ENCODE measurements around the gene ARHGAP40.

The ARHGAP40 gene

GRCh38 chr20:38671186-38671585 is 69.6 kb downstream of the ARHGAP40 start:
- H3K27ac ChIP-seq, result no peak overlapping the region
- no peak for DNase-seq (ENCODE audit: low spot score)

DNA sequence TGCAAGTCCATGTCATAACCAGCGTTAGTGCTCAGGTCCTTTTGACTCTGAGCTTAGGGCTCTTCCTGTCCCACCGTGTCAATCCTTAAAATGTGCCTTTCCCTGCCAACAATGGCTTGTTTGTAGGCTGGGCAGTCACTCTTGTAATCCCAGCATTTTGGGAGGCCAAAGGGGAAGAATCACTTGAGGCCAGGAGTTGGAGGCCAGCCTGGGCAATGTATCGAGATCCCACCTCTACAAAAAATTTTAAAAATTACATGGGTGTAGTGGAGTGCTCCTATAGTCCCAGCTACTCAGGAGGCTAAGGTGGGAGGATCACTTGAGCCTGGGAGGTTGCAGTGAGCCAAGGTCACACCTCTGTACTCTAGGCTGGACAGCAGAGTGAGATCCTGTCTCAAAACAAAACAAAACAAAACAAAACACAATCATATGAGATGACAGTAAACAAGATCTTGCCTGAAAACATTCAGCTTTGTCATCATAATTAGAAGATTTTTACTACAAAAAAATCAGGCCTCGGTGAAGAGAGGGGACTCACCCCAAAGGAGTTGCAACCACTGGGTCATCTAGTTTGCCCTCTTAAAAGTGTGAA is 70.2 kb downstream of the ARHGAP40 start:
- Histone ChIP-seq H3K4me3 (no peak overlapping the region), H3K27ac (no peak overlapping the region)
- TF ChIP-seq, protein P1, sequence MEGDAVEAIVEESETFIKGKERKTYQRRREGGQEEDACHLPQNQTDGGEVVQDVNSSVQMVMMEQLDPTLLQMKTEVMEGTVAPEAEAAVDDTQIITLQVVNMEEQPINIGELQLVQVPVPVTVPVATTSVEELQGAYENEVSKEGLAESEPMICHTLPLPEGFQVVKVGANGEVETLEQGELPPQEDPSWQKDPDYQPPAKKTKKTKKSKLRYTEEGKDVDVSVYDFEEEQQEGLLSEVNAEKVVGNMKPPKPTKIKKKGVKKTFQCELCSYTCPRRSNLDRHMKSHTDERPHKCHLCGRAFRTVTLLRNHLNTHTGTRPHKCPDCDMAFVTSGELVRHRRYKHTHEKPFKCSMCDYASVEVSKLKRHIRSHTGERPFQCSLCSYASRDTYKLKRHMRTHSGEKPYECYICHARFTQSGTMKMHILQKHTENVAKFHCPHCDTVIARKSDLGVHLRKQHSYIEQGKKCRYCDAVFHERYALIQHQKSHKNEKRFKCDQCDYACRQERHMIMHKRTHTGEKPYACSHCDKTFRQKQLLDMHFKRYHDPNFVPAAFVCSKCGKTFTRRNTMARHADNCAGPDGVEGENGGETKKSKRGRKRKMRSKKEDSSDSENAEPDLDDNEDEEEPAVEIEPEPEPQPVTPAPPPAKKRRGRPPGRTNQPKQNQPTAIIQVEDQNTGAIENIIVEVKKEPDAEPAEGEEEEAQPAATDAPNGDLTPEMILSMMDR (IDR thresholded peaks at IDR 0.05), result no peak
- no peak for DNase-seq (ENCODE audit: low spot score)

More at GRCh38 chr20:38671186-38671585, 69.6 kb downstream of the ARHGAP40 start:
- TF ChIP-seq, protein P1 (IDR thresholded peaks at IDR 0.05), result no peak
- H3K4me3 ChIP-seq, result no peak overlapping the region

GRCh38 chr20:38672504-38672903 is 70.9 kb downstream of the ARHGAP40 start:
- no peak for DNase-seq (ENCODE audit: low spot score)
- H3K4me3 ChIP-seq, result no peak overlapping the region
- TF ChIP-seq, protein P1 (IDR thresholded peaks at IDR 0.05), result no peak
- H3K27ac ChIP-seq, result no peak overlapping the region

GRCh38 chr20:38673261-38673660 is 71.7 kb downstream of the ARHGAP40 start:
- Histone ChIP-seq H3K4me3 (peak overlapping the region; percentile 68), H3K27ac (no peak overlapping the region)
- TF ChIP-seq, protein P1 (IDR thresholded peaks at IDR 0.05), result no peak
- no peak for DNase-seq (ENCODE audit: low spot score)

- Histone ChIP-seq H3K4me3 (peak overlapping the region; percentile 68), H3K27ac (no peak overlapping the region)
- TF ChIP-seq, protein P1 (IDR thresholded peaks at IDR 0.05), result no peak
- no peak for DNase-seq (ENCODE audit: low spot score)
Measured at GRCh38 chr20:38673725-38674091, 72.1 kb downstream of the ARHGAP40 start.

DNA sequence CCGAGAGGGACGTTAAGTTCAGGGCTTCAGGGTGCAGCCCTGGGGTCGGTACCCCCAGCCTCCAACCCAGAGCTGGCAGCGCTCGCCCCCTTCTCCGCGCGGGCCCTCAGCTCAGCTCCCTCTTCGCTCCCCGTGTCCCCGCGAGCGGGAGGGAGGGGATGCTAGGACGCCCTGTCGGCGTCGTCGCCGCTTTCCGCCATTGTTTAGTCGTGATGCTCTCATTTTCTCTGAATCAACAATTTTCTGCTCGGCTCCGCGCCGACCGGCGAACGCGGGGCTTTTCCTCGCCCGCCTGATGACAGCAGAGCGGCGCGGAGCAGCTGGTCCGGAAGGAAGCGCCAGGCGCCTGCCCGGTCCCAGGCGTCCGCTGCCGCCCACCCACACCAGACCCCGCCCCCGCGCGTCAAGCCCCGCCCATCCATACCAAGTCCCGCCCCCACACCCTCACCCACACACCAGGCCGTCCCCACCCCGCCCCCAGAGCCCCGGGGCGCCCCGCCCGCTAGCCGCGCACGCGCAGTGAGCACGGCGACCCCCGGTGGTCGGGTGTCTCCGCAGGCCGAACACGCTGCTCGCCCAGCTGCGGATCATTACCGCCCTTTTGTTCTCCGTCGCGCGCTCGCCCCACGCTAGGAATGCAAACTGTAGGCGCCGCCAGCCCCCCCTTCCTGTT is 72.6 kb downstream of the ARHGAP40 start:
- no peak for DNase-seq (ENCODE audit: low spot score)
- Histone ChIP-seq H3K27ac (no peak overlapping the region), H3K4me3 (peak overlapping the region; percentile 68)
- TF ChIP-seq, protein P1 (IDR thresholded peaks at IDR 0.05), result no peak

DNA sequence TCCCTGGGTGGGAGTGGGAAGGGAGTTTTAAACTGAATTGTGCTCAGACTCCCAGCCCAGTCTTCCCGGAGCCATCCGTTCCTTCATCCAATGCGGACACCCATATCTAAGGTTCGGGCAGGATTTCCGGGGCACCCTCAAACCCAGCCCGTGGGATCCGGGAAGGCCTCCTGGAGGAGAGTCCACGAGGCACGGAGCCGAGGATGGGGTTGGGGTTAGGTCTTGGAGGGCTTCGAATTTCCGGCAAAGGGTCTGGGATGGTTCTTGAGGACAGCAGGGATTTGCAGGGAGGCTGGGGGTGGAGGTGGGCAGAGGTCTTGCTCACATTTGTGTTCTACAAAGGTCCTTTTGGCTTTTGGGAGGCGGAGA is 73.1 kb downstream of the ARHGAP40 start:
- no peak for DNase-seq (ENCODE audit: low spot score)
- TF ChIP-seq, protein P1 (IDR thresholded peaks at IDR 0.05), result no peak
- H3K27ac ChIP-seq, result no peak overlapping the region
- H3K4me3 ChIP-seq, result peak overlapping the region; percentile 68
